Medulla oblongata (tissue), 1 donor: ENCODE data around the gene RBMS3.
A peak's percentile ranks its signal among the peaks of the same experiment; 100 is the strongest.

ENCODE experiments used
- DNase-seq: peaks from one replicate; pipeline ENCODE4 v3.0.0-alpha.2; 2015; ENCODE audit errors: extremely low spot score

Gene RBMS3

DNA sequence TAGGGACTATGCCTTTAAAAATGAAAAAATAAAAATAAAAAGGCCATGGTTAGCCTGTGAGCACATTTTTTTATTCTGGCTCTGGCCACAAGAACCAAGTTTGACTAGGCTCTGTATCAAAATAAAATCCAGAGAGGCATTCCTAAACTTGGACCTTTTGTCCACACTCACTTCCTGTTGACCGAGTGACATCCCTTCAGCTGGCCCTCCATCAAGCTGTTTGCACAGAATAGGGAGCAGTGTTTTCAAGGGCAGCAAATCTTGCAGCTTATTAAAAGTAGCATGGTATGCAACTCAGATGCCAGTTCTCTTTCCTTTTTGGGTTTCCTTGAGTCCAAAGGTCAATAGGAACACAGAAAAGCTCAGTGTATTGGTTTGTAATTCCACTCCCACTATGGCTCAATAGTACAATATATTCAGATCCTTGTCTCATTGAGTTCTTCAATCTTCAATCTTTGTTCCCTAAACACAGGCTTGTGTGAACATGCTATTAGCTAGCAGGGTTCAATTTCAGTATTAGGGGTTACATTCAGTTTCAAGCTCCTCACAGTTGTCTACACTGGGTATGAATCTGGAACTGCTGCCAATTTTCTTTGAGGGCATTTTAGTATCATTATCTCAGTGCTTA, 244.5 kb downstream of the RBMS3 start:
- peak; percentile 35 for DNase-seq

DNA sequence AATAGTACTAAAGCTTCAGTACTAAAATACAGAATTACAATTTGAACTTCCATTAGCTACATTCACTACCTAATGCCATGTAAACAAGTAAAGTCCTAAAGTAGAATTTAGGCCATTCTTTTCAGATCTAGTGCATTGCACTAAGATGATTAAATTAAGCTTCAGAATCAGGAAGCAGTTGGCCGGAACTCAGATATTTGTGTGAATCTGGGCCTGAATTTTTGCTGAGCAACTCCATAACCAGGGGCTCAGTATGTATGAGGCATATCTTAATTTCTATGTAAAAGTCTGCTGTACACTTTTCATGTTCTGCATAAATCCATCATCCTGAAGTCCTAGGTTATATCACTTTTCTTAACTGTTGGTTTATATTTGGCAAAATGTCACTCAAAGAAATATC, 246.4 kb downstream of the RBMS3 start:
- no peak for DNase-seq

- no peak for DNase-seq
These were observed 250.8 kb downstream of the RBMS3 start for GRCh38 chr3:29531644-29532043.

DNA sequence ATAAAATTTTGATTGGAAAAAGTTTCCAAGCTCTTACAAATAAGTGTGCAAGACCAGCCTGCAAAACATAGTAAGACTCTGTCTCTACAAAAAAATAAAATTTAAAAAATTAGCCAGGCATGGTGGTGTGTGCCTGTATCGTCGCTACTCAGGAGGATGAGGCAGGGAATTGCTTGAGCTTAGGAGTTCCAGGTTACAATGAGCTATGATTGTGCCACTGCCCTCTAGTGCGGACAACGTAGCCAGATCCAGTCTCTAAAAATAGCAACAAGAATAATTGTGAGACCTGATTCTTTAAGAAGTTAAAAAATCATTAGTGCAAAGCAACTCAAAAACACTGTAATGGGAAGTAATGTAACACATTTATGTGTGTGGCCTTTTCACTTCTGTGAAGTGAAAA, 251.6 kb downstream of the RBMS3 start:
- DNase-seq, result no peak

GRCh38 chr3:29534006-29534405, 253.1 kb downstream of the RBMS3 start:
- no peak for DNase-seq

DNA sequence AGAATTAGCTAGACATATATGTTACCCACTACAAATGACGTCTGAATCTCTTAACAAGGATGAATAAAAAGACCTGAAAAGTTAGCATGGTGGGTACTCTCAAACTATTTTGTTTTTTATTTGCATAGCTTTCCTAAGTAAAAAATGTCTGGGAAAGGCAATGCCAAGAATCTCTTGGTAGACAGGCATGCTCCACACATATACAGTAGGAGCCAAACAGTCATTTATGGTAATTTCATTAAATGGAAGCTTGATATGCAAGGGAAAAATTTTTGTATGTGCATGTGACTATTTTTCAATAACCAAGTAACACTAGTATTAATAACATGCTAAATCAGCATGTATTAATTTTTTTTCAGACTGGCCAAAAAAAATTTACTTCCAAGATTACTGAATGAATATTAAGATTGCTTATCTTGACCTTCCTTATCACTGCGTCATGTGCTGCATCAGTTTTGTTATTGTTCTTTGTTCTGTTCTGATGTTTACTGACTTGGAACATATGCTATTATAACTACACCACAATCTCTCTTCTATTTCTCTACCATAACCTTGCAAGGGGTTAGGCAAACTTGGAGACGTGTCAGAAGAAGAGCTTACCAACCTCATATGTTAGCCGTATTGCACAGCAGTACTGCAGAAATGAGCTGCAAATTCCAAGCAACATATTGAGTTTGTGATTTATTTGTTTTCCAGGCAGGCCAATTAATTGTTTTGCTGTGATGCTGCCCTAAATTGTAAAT, 255.3 kb downstream of the RBMS3 start:
- DNase-seq, result no peak

DNA sequence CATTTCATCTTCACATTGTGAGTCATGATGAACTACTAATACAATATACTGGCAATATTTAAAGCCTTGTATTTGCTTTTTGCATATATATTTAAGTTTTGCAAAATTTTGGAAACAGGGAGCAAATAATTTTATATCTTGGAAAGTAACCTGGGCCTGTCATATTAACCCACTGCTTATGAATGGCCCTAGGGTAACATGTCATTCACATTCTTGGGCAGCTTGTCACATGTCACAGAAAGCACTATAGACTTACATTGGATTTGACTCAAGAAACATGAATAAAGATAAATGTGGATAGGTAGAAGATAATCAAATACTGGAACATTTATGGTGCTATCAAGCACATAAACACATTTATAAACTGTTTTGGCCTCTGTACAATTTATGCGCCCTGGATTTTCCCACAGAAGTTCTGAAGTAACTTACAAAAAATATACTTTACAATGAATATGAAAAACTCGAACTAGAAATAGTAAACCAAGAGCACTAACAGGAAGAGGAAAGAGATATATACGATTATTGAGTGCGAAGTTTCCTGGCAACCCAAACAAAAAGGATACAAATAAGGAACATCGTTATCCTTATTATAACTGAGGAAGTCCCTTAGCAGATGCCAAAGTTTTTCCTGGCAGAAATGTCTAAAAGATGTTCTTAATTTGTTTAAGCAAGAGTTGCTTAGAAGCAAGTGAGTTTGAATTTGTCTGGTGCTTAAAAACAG, 257.2 kb downstream of the RBMS3 start:
- no peak for DNase-seq

DNA sequence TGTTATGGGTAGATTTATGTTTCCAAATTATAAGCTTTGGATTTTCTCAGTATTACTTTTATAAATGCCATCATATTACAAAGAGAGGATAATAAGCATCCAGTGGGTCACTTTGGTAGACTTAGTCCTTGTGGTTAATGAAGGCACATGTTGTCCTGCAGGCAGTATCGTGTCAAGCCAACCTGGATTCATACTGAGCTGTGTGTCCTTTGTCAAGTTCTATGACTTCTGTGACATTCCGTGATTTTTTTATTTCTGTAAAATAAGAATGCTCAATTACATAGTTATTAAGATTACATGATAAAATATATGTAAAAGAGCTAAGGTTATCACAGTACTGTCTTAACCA, 257.7 kb downstream of the RBMS3 start:
- DNase-seq, result no peak

- no peak for DNase-seq
These were observed 259.7 kb downstream of the RBMS3 start for GRCh38 chr3:29540544-29540943.

- no peak for DNase-seq
These were observed 264.0 kb downstream of the RBMS3 start for GRCh38 chr3:29544701-29545363.

DNA sequence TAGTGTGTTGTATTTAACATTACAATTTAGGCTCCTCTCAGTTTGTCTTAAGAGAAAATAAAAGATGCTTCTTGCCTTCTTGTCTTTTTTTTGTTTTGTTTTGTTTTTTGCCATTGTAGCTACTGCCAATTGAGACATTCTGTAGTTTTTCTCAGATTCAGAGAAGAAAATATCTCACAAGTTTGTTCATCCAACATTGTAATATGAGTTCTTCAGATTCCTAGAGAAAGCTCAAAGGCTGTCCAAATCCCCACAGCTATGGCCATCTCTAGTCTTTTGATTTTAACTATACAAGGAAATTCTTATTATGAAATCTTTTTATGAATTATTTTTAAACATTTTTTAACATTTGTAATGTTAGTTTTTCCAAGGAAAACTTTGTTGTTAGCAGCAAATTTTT, 264.7 kb downstream of the RBMS3 start:
- DNase-seq, result no peak

GRCh38 chr3:29552051-29552450, 271.2 kb downstream of the RBMS3 start:
- no peak for DNase-seq

GRCh38 chr3:29554566-29554965, 273.7 kb downstream of the RBMS3 start:
- DNase-seq, result no peak

GRCh38 chr3:29555590-29555989, 274.7 kb downstream of the RBMS3 start:
- DNase-seq, result no peak

- DNase-seq, result no peak
These were observed 276.3 kb downstream of the RBMS3 start for GRCh38 chr3:29557186-29557585.

DNA sequence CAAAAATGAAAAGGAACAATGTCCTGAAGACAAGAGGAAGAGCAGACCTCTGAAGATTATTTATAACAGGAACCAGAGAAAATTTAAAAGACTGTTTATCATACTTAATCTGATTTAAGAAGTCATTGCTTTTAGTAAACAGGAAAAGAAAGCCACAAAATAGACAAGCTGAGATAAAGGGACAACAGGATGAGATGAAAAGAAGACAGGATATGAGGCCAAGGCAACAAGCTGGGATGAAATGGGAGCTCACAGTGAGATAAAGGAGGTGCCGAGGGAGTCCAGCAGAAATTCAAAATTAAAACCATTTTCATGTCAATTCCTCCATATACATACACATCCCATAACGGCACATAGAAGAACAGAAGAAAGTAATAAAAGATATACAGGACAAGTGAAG, 277.0 kb downstream of the RBMS3 start:
- DNase-seq, result no peak

- no peak for DNase-seq
These were observed 279.0 kb downstream of the RBMS3 start for GRCh38 chr3:29559741-29560465.

GRCh38 chr3:29561651-29562149, 280.8 kb downstream of the RBMS3 start:
- DNase-seq, result no peak

- no peak for DNase-seq
These were observed 284.4 kb downstream of the RBMS3 start for GRCh38 chr3:29565236-29565635.

- no peak for DNase-seq
These were observed 286.6 kb downstream of the RBMS3 start for GRCh38 chr3:29567501-29567900.

GRCh38 chr3:29568355-29568754, 287.5 kb downstream of the RBMS3 start:
- no peak for DNase-seq

DNA sequence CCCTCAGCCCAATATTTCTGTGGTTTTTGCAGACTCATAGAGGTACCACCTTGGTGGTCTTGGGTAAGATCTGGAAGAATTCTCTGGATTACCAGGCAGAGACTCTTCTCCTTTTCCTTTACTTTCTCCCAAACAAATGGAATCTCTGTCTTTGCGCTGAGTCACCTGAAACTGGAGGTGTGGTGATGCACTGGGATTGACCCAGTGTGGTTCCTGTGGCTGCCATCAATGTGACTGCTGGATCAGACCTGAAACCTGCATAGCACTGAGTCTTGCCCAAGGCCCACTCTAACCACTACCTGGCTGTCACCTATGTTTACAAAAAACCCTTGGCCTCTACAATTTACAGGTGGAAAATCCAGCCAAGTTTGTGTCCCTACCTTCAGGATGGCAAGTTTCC, 295.3 kb downstream of the RBMS3 start:
- DNase-seq, result no peak
